NCI-H1092 treated with DMSO at 0.1 percent for 48 hours (cell line): ENCODE results near the gene LENEP.
A peak's percentile ranks its signal among the peaks of the same experiment; 100 is the strongest.

ENCODE experiments used
- DNase-seq: peaks from one replicate; lab custom pipeline; 2025; lab: John Stamatoyannopoulos, UW

Gene LENEP

GRCh38 chr1:154999571-155000410 lies 6.4 kb downstream of the LENEP start:
- DNase-seq = peak; percentile 54

- no peak for DNase-seq
Measured at GRCh38 chr1:155000411-155000725, 7.0 kb downstream of the LENEP start.

- peak; percentile 91 for DNase-seq
Measured at GRCh38 chr1:155000726-155001424, 7.5 kb downstream of the LENEP start.

- DNase-seq = peak; percentile 81
Measured at GRCh38 chr1:155001425-155001674, 8.0 kb downstream of the LENEP start.

- DNase-seq = peak; percentile 100
Measured at GRCh38 chr1:155001675-155002463, 8.5 kb downstream of the LENEP start.

GRCh38 chr1:155002464-155003226 lies 9.3 kb downstream of the LENEP start, which contains the start of gene ZBTB7B:
Gene ZBTB7B, plus strand, starts transcription at chr1:155002802. Its CDS starts 11,859 bp downstream, at chr1:155014661.
- DNase-seq = peak; percentile 39

GRCh38 chr1:155003227-155003765 lies 9.9 kb downstream of the LENEP start:
- peak; percentile 54 for DNase-seq

GRCh38 chr1:155003766-155004351 lies 10.5 kb downstream of the LENEP start:
- no peak for DNase-seq

GRCh38 chr1:155004352-155005075 lies 11.1 kb downstream of the LENEP start:
- DNase-seq = peak; percentile 15

- DNase-seq = no peak
Measured at GRCh38 chr1:155005076-155006011, 12.0 kb downstream of the LENEP start.

- DNase-seq = no peak
Measured at GRCh38 chr1:155006601-155007101, 13.3 kb downstream of the LENEP start.

- DNase-seq = no peak
Measured at GRCh38 chr1:155007251-155007828, 14.0 kb downstream of the LENEP start.

GRCh38 chr1:155008015-155008941 lies 14.9 kb downstream of the LENEP start:
- no peak for DNase-seq

- DNase-seq = no peak
Measured at GRCh38 chr1:155009221-155009711, 15.9 kb downstream of the LENEP start.

GRCh38 chr1:155009742-155010141 lies 16.4 kb downstream of the LENEP start:
- DNase-seq = no peak

GRCh38 chr1:155010211-155010918 lies 17.0 kb downstream of the LENEP start:
- no peak for DNase-seq

GRCh38 chr1:155011004-155011416 lies 17.6 kb downstream of the LENEP start:
- DNase-seq = no peak
